Measurements from ENCODE around the gene SPCS3. TPM values are rescaled to one million over a fixed set of nuclear protein-coding genes. Genes with fewer than 3 reads are reported as not detected.
A peak's percentile ranks its signal among the peaks of the same experiment; 100 is the strongest.

The SPCS3 gene
- total and polyA plus RNA-seq, 2 of the 13 experiments (the other 11 are each of a cell fraction or from before 2014, with no cell fraction given), result 26.3 to 57.0 TPM

DNA sequence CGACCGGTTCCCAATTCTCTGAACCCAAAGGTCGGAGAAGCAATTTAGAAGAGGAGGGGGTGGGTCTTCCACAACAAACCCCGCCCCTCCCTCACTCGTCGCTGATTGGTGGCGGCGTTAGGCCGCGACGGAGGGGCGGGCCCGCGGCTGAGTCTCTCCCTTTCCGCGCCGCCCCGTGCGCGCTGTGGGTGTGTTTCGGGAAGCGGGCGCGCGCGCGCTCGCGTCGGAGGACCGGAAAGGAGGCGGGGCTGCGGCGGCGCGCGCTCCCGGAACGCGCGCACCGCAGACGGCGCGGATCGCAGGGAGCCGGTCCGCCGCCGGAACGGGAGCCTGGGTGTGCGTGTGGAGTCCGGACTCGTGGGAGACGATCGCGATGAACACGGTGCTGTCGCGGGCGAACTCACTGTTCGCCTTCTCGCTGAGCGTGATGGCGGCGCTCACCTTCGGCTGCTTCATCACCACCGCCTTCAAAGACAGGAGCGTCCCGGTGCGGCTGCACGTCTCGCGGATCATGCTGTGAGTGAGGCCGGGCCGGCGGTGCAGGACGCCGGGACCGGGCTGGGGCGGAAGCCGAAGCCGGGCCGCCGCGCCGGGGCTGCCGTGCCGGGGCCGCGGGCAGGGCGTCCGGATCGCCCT, at the start of gene SPCS3 (continued):
- TF ChIP-seq ZNF562 (CRISPR knock-in tag; IDR thresholded peaks at IDR 0.05; ENCODE audit: borderline replicate concordance), result no peak
- no peak for TF ChIP-seq ZFP41 (CRISPR knock-in tag; IDR thresholded peaks at IDR 0.05; ENCODE audit: borderline replicate concordance)
- no peak for TF ChIP-seq ZNF83 (CRISPR knock-in tag; IDR thresholded peaks at IDR 0.05; ENCODE audit: borderline replicate concordance)
- TF ChIP-seq, protein P1, sequence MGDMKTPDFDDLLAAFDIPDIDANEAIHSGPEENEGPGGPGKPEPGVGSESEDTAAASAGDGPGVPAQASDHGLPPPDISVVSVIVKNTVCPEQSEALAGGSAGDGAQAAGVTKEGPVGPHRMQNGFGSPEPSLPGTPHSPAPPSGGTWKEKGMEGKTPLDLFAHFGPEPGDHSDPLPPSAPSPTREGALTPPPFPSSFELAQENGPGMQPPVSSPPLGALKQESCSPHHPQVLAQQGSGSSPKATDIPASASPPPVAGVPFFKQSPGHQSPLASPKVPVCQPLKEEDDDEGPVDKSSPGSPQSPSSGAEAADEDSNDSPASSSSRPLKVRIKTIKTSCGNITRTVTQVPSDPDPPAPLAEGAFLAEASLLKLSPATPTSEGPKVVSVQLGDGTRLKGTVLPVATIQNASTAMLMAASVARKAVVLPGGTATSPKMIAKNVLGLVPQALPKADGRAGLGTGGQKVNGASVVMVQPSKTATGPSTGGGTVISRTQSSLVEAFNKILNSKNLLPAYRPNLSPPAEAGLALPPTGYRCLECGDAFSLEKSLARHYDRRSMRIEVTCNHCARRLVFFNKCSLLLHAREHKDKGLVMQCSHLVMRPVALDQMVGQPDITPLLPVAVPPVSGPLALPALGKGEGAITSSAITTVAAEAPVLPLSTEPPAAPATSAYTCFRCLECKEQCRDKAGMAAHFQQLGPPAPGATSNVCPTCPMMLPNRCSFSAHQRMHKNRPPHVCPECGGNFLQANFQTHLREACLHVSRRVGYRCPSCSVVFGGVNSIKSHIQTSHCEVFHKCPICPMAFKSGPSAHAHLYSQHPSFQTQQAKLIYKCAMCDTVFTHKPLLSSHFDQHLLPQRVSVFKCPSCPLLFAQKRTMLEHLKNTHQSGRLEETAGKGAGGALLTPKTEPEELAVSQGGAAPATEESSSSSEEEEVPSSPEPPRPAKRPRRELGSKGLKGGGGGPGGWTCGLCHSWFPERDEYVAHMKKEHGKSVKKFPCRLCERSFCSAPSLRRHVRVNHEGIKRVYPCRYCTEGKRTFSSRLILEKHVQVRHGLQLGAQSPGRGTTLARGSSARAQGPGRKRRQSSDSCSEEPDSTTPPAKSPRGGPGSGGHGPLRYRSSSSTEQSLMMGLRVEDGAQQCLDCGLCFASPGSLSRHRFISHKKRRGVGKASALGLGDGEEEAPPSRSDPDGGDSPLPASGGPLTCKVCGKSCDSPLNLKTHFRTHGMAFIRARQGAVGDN (CRISPR knock-in tag; IDR thresholded peaks at IDR 0.05), result no peak
- TF ChIP-seq, protein P2, sequence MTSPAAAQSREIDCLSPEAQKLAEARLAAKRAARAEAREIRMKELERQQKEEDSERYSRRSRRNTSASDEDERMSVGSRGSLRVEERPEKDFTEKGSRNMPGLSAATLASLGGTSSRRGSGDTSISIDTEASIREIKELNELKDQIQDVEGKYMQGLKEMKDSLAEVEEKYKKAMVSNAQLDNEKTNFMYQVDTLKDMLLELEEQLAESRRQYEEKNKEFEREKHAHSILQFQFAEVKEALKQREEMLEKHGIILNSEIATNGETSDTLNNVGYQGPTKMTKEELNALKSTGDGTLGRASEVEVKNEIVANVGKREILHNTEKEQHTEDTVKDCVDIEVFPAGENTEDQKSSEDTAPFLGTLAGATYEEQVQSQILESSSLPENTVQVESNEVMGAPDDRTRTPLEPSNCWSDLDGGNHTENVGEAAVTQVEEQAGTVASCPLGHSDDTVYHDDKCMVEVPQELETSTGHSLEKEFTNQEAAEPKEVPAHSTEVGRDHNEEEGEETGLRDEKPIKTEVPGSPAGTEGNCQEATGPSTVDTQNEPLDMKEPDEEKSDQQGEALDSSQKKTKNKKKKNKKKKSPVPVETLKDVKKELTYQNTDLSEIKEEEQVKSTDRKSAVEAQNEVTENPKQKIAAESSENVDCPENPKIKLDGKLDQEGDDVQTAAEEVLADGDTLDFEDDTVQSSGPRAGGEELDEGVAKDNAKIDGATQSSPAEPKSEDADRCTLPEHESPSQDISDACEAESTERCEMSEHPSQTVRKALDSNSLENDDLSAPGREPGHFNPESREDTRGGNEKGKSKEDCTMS (CRISPR knock-in tag; conservative IDR thresholded peaks at IDR 0.05), result no peak
- no peak for TF ChIP-seq ZNF256 (CRISPR knock-in tag; conservative IDR thresholded peaks at IDR 0.05)
- no peak for TF ChIP-seq SOX5 (CRISPR knock-in tag; IDR thresholded peaks at IDR 0.05; ENCODE audit: borderline replicate concordance)
- no peak for TF ChIP-seq NR2F6 (IDR thresholded peaks at IDR 0.05)
- TF ChIP-seq NR2F6 (CRISPR knock-in tag; IDR thresholded peaks at IDR 0.05), result no peak
- no peak for TF ChIP-seq ZNF674 (CRISPR knock-in tag; IDR thresholded peaks at IDR 0.05; ENCODE audit: low read depth)
- no peak for TF ChIP-seq ZNF12 (CRISPR knock-in tag; IDR thresholded peaks at IDR 0.05)
- peak; percentile 48; the same call in 1 of the 2 replicates for TF ChIP-seq ZNF709 (CRISPR knock-in tag; IDR thresholded peaks at IDR 0.05)
- TF ChIP-seq ZNF552 (CRISPR knock-in tag; IDR thresholded peaks at IDR 0.05; ENCODE audit: borderline replicate concordance), result no peak
- peak; percentile 77 for TF ChIP-seq AGO2 (optimal IDR thresholded peaks at IDR 0.05; ENCODE audit: low read depth, low read length)
- no peak for TF ChIP-seq ZSCAN30 (CRISPR knock-in tag; IDR thresholded peaks at IDR 0.05)
- TF ChIP-seq MXD4 (CRISPR knock-in tag; IDR thresholded peaks at IDR 0.05), result no peak
- no peak; the same call in 1 of the 2 replicates for TF ChIP-seq ZNF776 (CRISPR knock-in tag; IDR thresholded peaks at IDR 0.05)
- TF ChIP-seq ZNF780A (CRISPR knock-in tag; IDR thresholded peaks at IDR 0.05), result no peak
- no peak for TF ChIP-seq NFIB (CRISPR knock-in tag; IDR thresholded peaks at IDR 0.05; ENCODE audit: borderline replicate concordance)
- TF ChIP-seq GLI4 (CRISPR knock-in tag; IDR thresholded peaks at IDR 0.05; ENCODE audit: borderline replicate concordance), result no peak
- no peak for TF ChIP-seq IKZF1 (IDR thresholded peaks at IDR 0.05)
- no peak for TF ChIP-seq ZBTB44 (CRISPR knock-in tag; IDR thresholded peaks at IDR 0.05)
- TF ChIP-seq REXO4 (CRISPR knock-in tag; IDR thresholded peaks at IDR 0.05; ENCODE audit: borderline replicate concordance), result no peak
- no peak for TF ChIP-seq LCORL (IDR thresholded peaks at IDR 0.05)
- TF ChIP-seq LCORL (CRISPR knock-in tag; IDR thresholded peaks at IDR 0.05), result peak; percentile 39; the same call in 1 of the 2 replicates

Measured in HepG2 (cell line).